Panc1 (cell line): ENCODE data around the gene PCBP4. TPM values are rescaled to one million over a fixed set of nuclear protein-coding genes. Genes with fewer than 3 reads are reported as not detected.
A peak's percentile ranks its signal among the peaks of the same experiment; 100 is the strongest.

Source experiments
- ATAC-seq: fragments of 200-7000 bp; cut with Tn5 transposase; 2 replicates; pipeline ENCODE4 v1.9.1; 2020; ENCODE audit warnings: mild to moderate bottlenecking, moderate library complexity
- BruUV-seq: library from RNA; stranded (reverse); fragments of 400-500 nt; replicated peaks from 2 replicates; lab custom pipeline; 2021; lab: Mats Ljungman, UMichigan
- CTCF ChIA-PET: fragments of 300-600 bp; sonication (Branson Sonifier 250); formaldehyde crosslinking; loops from one replicate; lab custom pipeline; 2022; ENCODE audit warnings: antibody characterized with exemption; lab: Charles Lee
- POLR2A ChIA-PET: fragments of 300-600 bp; sonication (Branson Sonifier 250); formaldehyde crosslinking; loops from one replicate; lab custom pipeline; 2022; ENCODE audit warnings: antibody characterized with exemption; lab: Charles Lee
- DNase-seq: peaks from one replicate; pipeline ENCODE4 v3.0.0-alpha.2; 2010; ENCODE audit warnings: low read depth, low spot score
- H3K27ac ChIP-seq: 2 replicates; pipeline ENCODE4 v1.5.1; 2011; ENCODE audit warnings: mild to moderate bottlenecking, low read length, inconsistent platforms
- H3K27me3 ChIP-seq: fragments of 200-500 bp; sonication (Bioruptor generic); 2 replicates; pipeline ENCODE4 v1.6.0; 2014; ENCODE audit warnings: low read length, inconsistent platforms; ENCODE audit not compliant: control insufficient read depth, insufficient read depth
- H3K36me3 ChIP-seq: fragments of 200-500 bp; sonication (Bioruptor generic); 2 replicates; pipeline ENCODE4 v1.5.1; 2014; ENCODE audit warnings: inconsistent platforms, mild to moderate bottlenecking, low read length, moderate library complexity; ENCODE audit not compliant: control insufficient read depth, insufficient read depth
- H3K4me1 ChIP-seq: 2 replicates; pipeline ENCODE4 v1.5.1; 2011; ENCODE audit warnings: inconsistent platforms, mild to moderate bottlenecking, low read length, moderate library complexity; ENCODE audit not compliant: control insufficient read depth, insufficient read depth
- H3K4me3 ChIP-seq, 2 experiments: 2 replicates each; pipeline ENCODE4 v1.5.1; 2011 to 2012; ENCODE audit warnings: low read depth in 2 of 2, low read length in 2 of 2, mild to moderate bottlenecking in 2 of 2, inconsistent platforms in 1 of 2, moderate library complexity in 1 of 2
- H3K9me3 ChIP-seq: fragments of 200-500 bp; sonication (Bioruptor generic); 2 replicates; pipeline ENCODE4 v1.5.1; 2014; ENCODE audit warnings: low read depth, mild to moderate bottlenecking, inconsistent platforms, low read length, moderate library complexity; ENCODE audit not compliant: control insufficient read depth, insufficient read depth
- CTCF ChIP-seq: fragments of 450-650 bp; IDR thresholded peaks from 2 replicates; pipeline ENCODE4 v1.5.1; 2017; ENCODE audit warnings: mild to moderate bottlenecking
- POLR2AphosphoS5 ChIP-seq: IDR thresholded peaks from 2 replicates; pipeline ENCODE4 v1.6.1; 2012; ENCODE audit warnings: mild to moderate bottlenecking, low read depth, low read length, moderate library complexity
- SIN3A ChIP-seq: IDR thresholded peaks from 2 replicates; pipeline ENCODE4 v1.6.1; 2012; ENCODE audit warnings: low read depth, mild to moderate bottlenecking, low read length, moderate library complexity, borderline replicate concordance; ENCODE audit not compliant: insufficient read depth
- TCF7L2 ChIP-seq: IDR thresholded peaks from 2 replicates; pipeline ENCODE4 v1.6.1; 2011; ENCODE audit warnings: mild to moderate bottlenecking, low read depth, low read length, inconsistent platforms
- in situ Hi-C: cut with HindIII; loops from 2 replicates; pipeline ENCODE4 v1.10.0; 2016; ENCODE audit warnings: low sequenced_read_pairs, low pct_unique_long_range_greater_than_20kb
- intact Hi-C: fragments of 100-400 bp; cut with micrococcal nuclease; formaldehyde crosslinking; loops from one replicate; pipeline ENCODE4 v1.10.0; 2022; ENCODE audit not compliant: unreplicated experiment
- total RNA-seq: library from RNA; stranded (reverse); gene quantifications from one replicate; pipeline ENCODE4 v1.2.1, GENCODE V29; 2021; ENCODE audit not compliant: unreplicated experiment
- TF ChIP-seq, protein P1 (sequence below), 2 experiments: IDR thresholded peaks; 2 replicates each; pipeline ENCODE4 v1.6.1; 2011 to 2012; ENCODE audit warnings: low read depth in 2 of 2, control low read depth in 1 of 2, low read length in 1 of 2, mild to moderate bottlenecking in 1 of 2, moderate library complexity in 1 of 2; ENCODE audit not compliant: insufficient read depth in 1 of 2

The PCBP4 gene
- total RNA-seq, 1 experiment from 2014 or later = 58.0 TPM

DNA sequence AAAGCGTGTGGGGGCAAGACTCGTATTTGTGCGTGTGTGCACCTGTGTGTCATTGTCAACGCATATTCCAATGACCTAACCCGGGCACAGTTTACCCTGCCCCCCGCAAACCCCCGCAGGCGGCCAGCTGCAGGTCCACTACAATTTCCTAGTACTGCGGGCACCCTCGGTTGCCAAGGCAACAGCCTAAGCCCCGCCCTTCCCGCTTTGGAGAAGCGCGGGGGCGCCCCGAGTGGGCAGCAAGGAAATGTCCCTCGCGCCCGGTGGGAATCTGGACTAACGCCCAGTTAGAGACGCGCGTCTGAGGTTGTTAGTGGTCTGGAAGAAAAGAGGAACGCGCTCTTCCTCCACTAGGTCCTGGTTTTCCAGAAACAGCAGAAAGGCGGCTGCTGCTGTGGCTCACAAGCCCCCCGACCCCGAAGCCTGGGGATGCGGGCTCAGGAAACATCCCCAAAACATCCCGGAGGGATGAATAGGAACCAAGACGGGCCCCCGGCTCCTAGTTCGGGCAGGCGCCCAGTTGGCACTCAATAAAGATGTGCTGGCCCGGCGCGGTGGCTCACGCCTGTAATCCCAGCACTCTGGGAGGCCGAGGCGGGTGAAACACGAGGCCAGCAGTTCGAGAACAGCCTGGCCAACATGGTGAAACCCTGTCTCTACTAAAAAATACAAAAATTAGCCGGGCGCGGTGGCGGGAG, 8.7 kb upstream of the PCBP4 start:
- no TSS peak for BruUV-seq
- peak overlapping the region; percentile 76 to 79; a peak in 3 of 4 replicates for H3K4me3 ChIP-seq
- H3K27me3 ChIP-seq = no peaks in the 10 kb centered on the region
- H3K36me3 ChIP-seq = no peaks in the 10 kb centered on the region; the same call in 1 of the 2 replicates
- DNase-seq = no peak
- no peak for ATAC-seq
- H3K9me3 ChIP-seq = no peaks in the 10 kb centered on the region
- ChIA-PET POLR2A (no interaction called here), CTCF (no interaction called here)
- peaks cover 13% of the 10 kb centered on the region for H3K4me1 ChIP-seq
- in situ Hi-C loops = no loop called here
- intact Hi-C loops = loop anchor here (2.0 kb wide), 1 partner anchor 33 kb away; the partner anchor contains the start of gene PARP3
- TF ChIP-seq POLR2AphosphoS5 (no peak), SIN3A (no peak), TCF7L2 (no peak), CTCF (0 out of 2 replicates have a peak, but pooled peaks have one; percentile 3)
- TF ChIP-seq, protein P1, sequence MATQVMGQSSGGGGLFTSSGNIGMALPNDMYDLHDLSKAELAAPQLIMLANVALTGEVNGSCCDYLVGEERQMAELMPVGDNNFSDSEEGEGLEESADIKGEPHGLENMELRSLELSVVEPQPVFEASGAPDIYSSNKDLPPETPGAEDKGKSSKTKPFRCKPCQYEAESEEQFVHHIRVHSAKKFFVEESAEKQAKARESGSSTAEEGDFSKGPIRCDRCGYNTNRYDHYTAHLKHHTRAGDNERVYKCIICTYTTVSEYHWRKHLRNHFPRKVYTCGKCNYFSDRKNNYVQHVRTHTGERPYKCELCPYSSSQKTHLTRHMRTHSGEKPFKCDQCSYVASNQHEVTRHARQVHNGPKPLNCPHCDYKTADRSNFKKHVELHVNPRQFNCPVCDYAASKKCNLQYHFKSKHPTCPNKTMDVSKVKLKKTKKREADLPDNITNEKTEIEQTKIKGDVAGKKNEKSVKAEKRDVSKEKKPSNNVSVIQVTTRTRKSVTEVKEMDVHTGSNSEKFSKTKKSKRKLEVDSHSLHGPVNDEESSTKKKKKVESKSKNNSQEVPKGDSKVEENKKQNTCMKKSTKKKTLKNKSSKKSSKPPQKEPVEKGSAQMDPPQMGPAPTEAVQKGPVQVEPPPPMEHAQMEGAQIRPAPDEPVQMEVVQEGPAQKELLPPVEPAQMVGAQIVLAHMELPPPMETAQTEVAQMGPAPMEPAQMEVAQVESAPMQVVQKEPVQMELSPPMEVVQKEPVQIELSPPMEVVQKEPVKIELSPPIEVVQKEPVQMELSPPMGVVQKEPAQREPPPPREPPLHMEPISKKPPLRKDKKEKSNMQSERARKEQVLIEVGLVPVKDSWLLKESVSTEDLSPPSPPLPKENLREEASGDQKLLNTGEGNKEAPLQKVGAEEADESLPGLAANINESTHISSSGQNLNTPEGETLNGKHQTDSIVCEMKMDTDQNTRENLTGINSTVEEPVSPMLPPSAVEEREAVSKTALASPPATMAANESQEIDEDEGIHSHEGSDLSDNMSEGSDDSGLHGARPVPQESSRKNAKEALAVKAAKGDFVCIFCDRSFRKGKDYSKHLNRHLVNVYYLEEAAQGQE (IDR thresholded peaks at IDR 0.05; ENCODE audit: insufficient read depth in 1 of 2, low read depth in 2 of 2, low read length in 1 of 2) = no peak
- H3K27ac ChIP-seq = no peak overlapping the region

DNA sequence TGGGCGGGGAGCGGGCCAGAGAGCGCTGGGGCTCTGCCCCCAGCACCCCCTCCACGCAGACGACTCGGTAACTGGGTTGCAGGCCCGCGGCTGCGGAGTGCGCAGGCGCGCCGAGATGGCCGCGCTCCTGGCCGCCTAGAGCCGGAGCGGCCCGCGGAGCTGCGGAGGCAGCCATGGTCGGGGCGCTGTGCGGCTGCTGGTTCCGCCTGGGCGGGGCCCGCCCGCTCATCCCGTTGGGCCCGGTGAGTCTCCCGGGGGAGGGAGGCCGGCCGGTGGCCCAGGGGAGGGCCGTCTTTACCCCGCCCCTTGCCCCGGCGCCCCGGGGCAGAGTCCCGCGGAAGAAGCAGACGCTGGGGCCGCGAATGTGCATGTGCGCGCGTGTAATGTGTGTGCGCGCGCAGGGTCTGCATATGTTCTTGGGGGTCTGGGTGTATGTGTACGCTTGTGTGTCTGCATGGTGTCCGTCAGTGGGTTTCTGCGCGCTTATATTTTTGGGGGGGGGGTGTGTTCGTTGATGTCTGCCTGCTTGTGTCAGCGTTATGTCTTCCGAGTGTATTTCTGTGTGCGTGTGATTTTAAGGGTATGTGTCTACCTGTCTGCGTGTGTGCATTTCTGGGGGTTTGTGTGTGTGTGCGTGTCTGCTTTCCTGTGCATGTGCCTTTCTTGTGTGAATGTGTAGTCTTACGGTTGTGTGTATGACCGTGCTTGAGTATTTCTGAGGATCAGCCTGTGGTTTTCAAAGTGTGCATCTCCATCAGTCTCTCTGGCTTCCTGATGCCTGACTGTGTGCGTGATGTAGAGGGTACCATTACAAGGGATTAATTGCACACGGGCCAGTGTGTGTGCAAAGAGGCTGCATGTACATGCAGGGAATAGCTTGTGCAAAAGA, 8.0 kb upstream of the PCBP4 start, which contains the start of gene ABHD14A:
Gene ABHD14A, plus strand, starts transcription at position 102 of the 889 bp plus-strand sequence. Its CDS starts 72 bp downstream, at position 174.
- BruUV-seq = no TSS peak
- ATAC-seq (peak; percentile 73), DNase-seq (no peak)
- H3K27me3 ChIP-seq = no peaks in the 10 kb centered on the region
- POLR2A ChIA-PET = no interaction called here
- H3K27ac ChIP-seq = peak within 1 kb of the TSS; percentile 91
- H3K9me3 ChIP-seq = no peaks in the 10 kb centered on the region
- H3K4me1 ChIP-seq = peaks cover 19% of the 10 kb centered on the region
- in situ Hi-C loops = no loop called here
- H3K36me3 ChIP-seq = no peaks in the 10 kb centered on the region; the same call in 1 of the 2 replicates
- CTCF ChIA-PET = no interaction called here
- peak within 1 kb of the TSS; percentile 76 to 79 for H3K4me3 ChIP-seq
- intact Hi-C loops = loop anchor here (2.0 kb wide), 1 partner anchor 32 kb away; the partner anchor contains the start of gene PARP3
- TF ChIP-seq TCF7L2 (no peak), POLR2AphosphoS5 (peak; percentile 42; the same call in 1 of the 2 replicates)
